ENCODE data around the gene CPNE7. TPM values are rescaled to one million over a fixed set of nuclear protein-coding genes. Genes with fewer than 3 reads are reported as not detected.

The CPNE7 gene
- total and polyA plus RNA-seq, 2 of the 13 experiments (the other 11 are each of a cell fraction or from before 2014, with no cell fraction given), result 0.59 TPM; not detected in 1

GRCh38 chr16:89646270-89646669, 70.7 kb downstream of the CPNE7 start:
- Histone ChIP-seq H3K79me2 (ENCODE audit: insufficient read depth, low read length) (no peaks in the 10 kb centered on the region), H3K9me3 (ENCODE audit: low read length) (no peaks in the 10 kb centered on the region), H3K4me1 (ENCODE audit: insufficient read depth, low read length) (peaks cover 8% of the 10 kb centered on the region), H2AFZ (ENCODE audit: low read length) (no peak overlapping the region), H3K27me3 (ENCODE audit: control insufficient read depth in 1 of 2, insufficient read depth in 2 of 2, low read length in 2 of 2) (no peaks in the 10 kb centered on the region), H3K9ac (ENCODE audit: insufficient read depth, low read depth, low read length) (no peak overlapping the region), H4K20me1 (ENCODE audit: insufficient read depth, low read length) (no peaks in the 10 kb centered on the region), H3K4me2 (ENCODE audit: low read depth, low read length) (no peak overlapping the region), H3K36me3 (replicated peaks in 1 of 2; ENCODE audit: control insufficient read depth in 1 of 2, insufficient read depth in 2 of 2, low read length in 2 of 2) (peaks cover 24 to 32% of the 10 kb centered on the region in 2 experiments; a peak in 4 of 5 replicates), H3K27ac (ENCODE audit: extremely low read length, insufficient read depth, low read length) (no peak overlapping the region), H3K4me3 (replicated peaks in 1 of 3; ENCODE audit: insufficient read depth in 1 of 3, low read depth in 2 of 3, low read length in 3 of 3) (no peak overlapping the region)
- no peak for FAIRE-seq
- POLR2A ChIA-PET, result no interaction called here
- intact Hi-C loops (cut with micrococcal nuclease; ENCODE audit: unreplicated experiment) (no loop called here), in situ Hi-C loops (cut with HindIII; ENCODE audit: extremely low pct_ligation_motif_present, low pct_unique_long_range_greater_than_20kb) (no loop called here)
- TF ChIP-seq RBFOX2 (IDR thresholded peaks at IDR 0.05; ENCODE audit: low read depth, low read length), result peak; percentile 49; the same call in 1 of the 2 replicates
- peak; percentile 26 for TF ChIP-seq AGO2 (optimal IDR thresholded peaks at IDR 0.05; ENCODE audit: low read depth, low read length)
- TF ChIP-seq ZBTB46 (CRISPR knock-in tag; IDR thresholded peaks at IDR 0.05; ENCODE audit: borderline replicate concordance), result no peak
- no peak for TF ChIP-seq ZNF503 (CRISPR knock-in tag; IDR thresholded peaks at IDR 0.05)
- WGBS (ENCODE audit: low lambda C conversion rate), result 99% methylated on average over 22 of the region's 22 CpGs
- no peak for ATAC-seq
- DNase-seq (ENCODE audit: low spot score), result no peak
- TSS peak; percentile 19 for BruUV-seq (replicated peaks)
- CTCF ChIA-PET (ENCODE audit: low intra/inter-chr PET ratio, low total read pairs), result no interaction called here

Small RNA genes lying within 50 kb of the gene (small RNA-seq; reads per million reads assigned to genes)
- 0 reads per million in 3 experiments for gene SNORD68 (ENCODE audit: insufficient read depth in 2 of 3, insufficient read length in 3 of 3, low read depth in 2 of 3, low replicate concordance in 1 of 3)

Other genes starting within 250 kb of the CPNE7 start
- gene ANKRD11, start 85.2 kb upstream of the CPNE7 start, total RNA-seq (2016; rRNA removed; fragmentation: Illumina TruSeq; extraction: Trizol), result 21.4 and 24.4 TPM in 2 replicates
- 38.4 and 42.3 TPM in 2 replicates for gene ANKRD11, start 85.2 kb upstream of the CPNE7 start, polyA plus RNA-seq (2011; rRNA removed)
- 63.9 and 136 TPM in 2 replicates for gene SPG7, start 67.4 kb upstream of the CPNE7 start, total RNA-seq (2016; rRNA removed; fragmentation: Illumina TruSeq; extraction: Trizol)
- 66.0 and 77.5 TPM in 2 replicates for gene SPG7, start 67.4 kb upstream of the CPNE7 start, polyA plus RNA-seq (2011; rRNA removed)
- gene RPL13, start 15.1 kb upstream of the CPNE7 start, total RNA-seq (2016; rRNA removed; fragmentation: Illumina TruSeq; extraction: Trizol), result 2,988 and 3,233 TPM in 2 replicates
- gene RPL13, start 15.1 kb upstream of the CPNE7 start, polyA plus RNA-seq (2011; rRNA removed), result 4,411 and 5,523 TPM in 2 replicates
- gene DPEP1, start 37.9 kb downstream of the CPNE7 start, total RNA-seq (2016; rRNA removed; fragmentation: Illumina TruSeq; extraction: Trizol), result 19.7 and 37.6 TPM in 2 replicates
- 40.2 and 52.2 TPM in 2 replicates for gene DPEP1, start 37.9 kb downstream of the CPNE7 start, polyA plus RNA-seq (2011; rRNA removed)
- 69.4 and 80.0 TPM in 2 replicates for gene CHMP1A, start 82.0 kb downstream of the CPNE7 start, total RNA-seq (2016; rRNA removed; fragmentation: Illumina TruSeq; extraction: Trizol)
- 73.3 and 87.2 TPM in 2 replicates for gene CHMP1A, start 82.0 kb downstream of the CPNE7 start, polyA plus RNA-seq (2011; rRNA removed)
- gene SPATA33, start 82.1 kb downstream of the CPNE7 start, total RNA-seq (2016; rRNA removed; fragmentation: Illumina TruSeq; extraction: Trizol), result 11.0 and 11.2 TPM in 2 replicates
- gene SPATA33, start 82.1 kb downstream of the CPNE7 start, polyA plus RNA-seq (2011; rRNA removed), result 5.7 and 6.3 TPM in 2 replicates
- gene CDK10, start 110.9 kb downstream of the CPNE7 start, total RNA-seq (2016; rRNA removed; fragmentation: Illumina TruSeq; extraction: Trizol), result 1.2 and 2.5 TPM in 2 replicates
- 3.9 and 4.3 TPM in 2 replicates for gene CDK10, start 110.9 kb downstream of the CPNE7 start, polyA plus RNA-seq (2011; rRNA removed)
- 17.0 and 20.7 TPM in 2 replicates for gene SPATA2L, start 125.9 kb downstream of the CPNE7 start, total RNA-seq (2016; rRNA removed; fragmentation: Illumina TruSeq; extraction: Trizol)
- gene SPATA2L, start 125.9 kb downstream of the CPNE7 start, polyA plus RNA-seq (2011; rRNA removed), result 9.1 and 11.8 TPM in 2 replicates
- gene VPS9D1, start 145.1 kb downstream of the CPNE7 start, total RNA-seq (2016; rRNA removed; fragmentation: Illumina TruSeq; extraction: Trizol), result 3.8 and 10.1 TPM in 2 replicates
- gene VPS9D1, start 145.1 kb downstream of the CPNE7 start, polyA plus RNA-seq (2011; rRNA removed), result 13.2 and 18.6 TPM in 2 replicates
- gene ZNF276, start 145.8 kb downstream of the CPNE7 start, total RNA-seq (2016; rRNA removed; fragmentation: Illumina TruSeq; extraction: Trizol), result 6.8 and 17.7 TPM in 2 replicates
- 18.0 and 24.3 TPM in 2 replicates for gene ZNF276, start 145.8 kb downstream of the CPNE7 start, polyA plus RNA-seq (2011; rRNA removed)
- 45.7 and 106 TPM in 2 replicates for gene FANCA, start 240.9 kb downstream of the CPNE7 start, total RNA-seq (2016; rRNA removed; fragmentation: Illumina TruSeq; extraction: Trizol)
- gene FANCA, start 240.9 kb downstream of the CPNE7 start, polyA plus RNA-seq (2011; rRNA removed), result 77.9 and 88.0 TPM in 2 replicates

Data from HepG2 (cell line).